Small intestine (tissue), 7 donors: ENCODE measurements around the gene ENPP7. TPM values are rescaled to one million over a fixed set of nuclear protein-coding genes. Genes with fewer than 3 reads are reported as not detected.

Source experiments
- DNase-seq, 2 donors: peaks; one replicate each; pipeline versions ENCODE4 v3.0.0 to v3.0.0-alpha.2; 2013
- FAIRE-seq: peaks from 2 replicates; lab custom pipeline; 2012; peaks lifted over from hg19 to GRCh38; lab: Jason Lieb, UNC
- H3K27ac ChIP-seq, 3 donors: one replicate each; pipeline ENCODE4 v1.5.1; 2013; ENCODE audit warnings: low read length in 2 of 3, mild to moderate bottlenecking in 2 of 3, control low read depth in 1 of 3, inconsistent platforms in 1 of 3, low read depth in 1 of 3, moderate library complexity in 1 of 3
- H3K27me3 ChIP-seq, 3 donors: one replicate each; pipeline ENCODE4 v1.6.1; 2013; ENCODE audit warnings: low read length in 3 of 3, inconsistent platforms in 1 of 3; ENCODE audit not compliant: control insufficient read depth in 3 of 3, insufficient read depth in 3 of 3
- H3K36me3 ChIP-seq, 3 donors: one replicate each; pipeline ENCODE4 v1.6.1; 2013; ENCODE audit warnings: low read length in 3 of 3, inconsistent platforms in 1 of 3, low read depth in 1 of 3, mild to moderate bottlenecking in 1 of 3, moderate library complexity in 1 of 3; ENCODE audit not compliant: control insufficient read depth in 3 of 3, insufficient read depth in 2 of 3
- H3K4me1 ChIP-seq, 3 donors: one replicate each; pipeline ENCODE4 v1.6.1; 2013; ENCODE audit warnings: low read length in 2 of 3, inconsistent platforms in 1 of 3, low read depth in 1 of 3, mild to moderate bottlenecking in 1 of 3, moderate library complexity in 1 of 3; ENCODE audit not compliant: control insufficient read depth in 3 of 3, insufficient read depth in 2 of 3
- H3K4me3 ChIP-seq, 3 donors: one replicate each; pipeline ENCODE4 v1.5.1; 2013; ENCODE audit warnings: low read length in 3 of 3, control low read depth in 1 of 3, inconsistent platforms in 1 of 3, low read depth in 1 of 3, mild to moderate bottlenecking in 1 of 3, moderate library complexity in 1 of 3
- H3K9me3 ChIP-seq, 2 donors: one replicate each; pipeline ENCODE4 v1.6.1; 2013; ENCODE audit warnings: low read depth in 1 of 2, low read length in 1 of 2; ENCODE audit not compliant: control insufficient read depth in 2 of 2, insufficient read depth in 1 of 2
- WGBS, 3 donors: extraction: QIAGEN DNeasy Blood & Tissue Kit; methylation state at CpG; one replicate each; pipeline ENCODE4 v1.1.7; 2013; 5-methylcytosine and 5-hydroxymethylcytosine counted together
- polyA plus RNA-seq, 4 donors: library from polyadenylated mRNA; stranded (reverse) in 3 of 4; unstranded in 1 of 4; fragments of 200-250 nt in 3 of 4; fragments of 120-200 nt in 1 of 4; gene quantifications; one replicate each; pipeline versions ENCODE4 v1.2.1 to v1.2.3, GENCODE V29; 2013
- donor health status: healthy with polysubstance abuse.
- donor health status: control.
- donor health status: control.
- donor health status: Bipolar disorder and iron deficiency.
- donor health status: healthy.

Gene ENPP7
- polyA plus RNA-seq, 4 donors, result 15.3 to 197 (median 116) TPM

DNA sequence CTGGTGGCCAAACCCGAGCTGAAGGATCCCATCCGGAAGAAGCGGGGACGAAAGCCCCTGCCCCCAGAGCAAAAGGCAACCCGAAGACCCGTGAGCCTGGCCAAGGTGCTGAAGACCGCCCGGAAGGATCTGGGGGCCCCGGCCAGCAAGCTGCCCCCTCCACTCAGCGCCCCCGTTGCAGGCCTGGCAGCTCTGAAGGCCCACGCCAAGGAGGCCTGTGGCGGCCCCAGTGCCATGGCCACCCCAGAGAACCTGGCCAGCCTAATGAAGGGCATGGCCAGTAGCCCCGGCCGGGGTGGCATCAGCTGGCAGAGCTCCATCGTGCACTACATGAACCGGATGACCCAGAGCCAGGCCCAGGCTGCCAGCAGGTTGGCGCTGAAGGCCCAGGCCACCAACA lies 53.1 kb downstream of the ENPP7 start:
- peaks cover 3 to 16% (median 12%) of the 10 kb centered on the region in 3 donors for H3K27me3 ChIP-seq
- FAIRE-seq, result no peak
- 88 to 95% (median 94%) methylated on average over 18 of the region's 18 CpGs for WGBS, 3 donors
- H3K27ac ChIP-seq, result no peak overlapping the region
- H3K4me3 ChIP-seq, result no peak overlapping the region
- DNase-seq, result no peak
- H3K36me3 ChIP-seq, result peaks cover 0 to 65% (median 0%) of the 10 kb centered on the region in 3 donors
- H3K9me3 ChIP-seq, result no peaks in the 10 kb centered on the region
- H3K4me1 ChIP-seq, result peaks cover 0 to 19% (median 0%) of the 10 kb centered on the region in 3 donors

GRCh38 chr17:79784353-79785016 lies 53.7 kb downstream of the ENPP7 start:
- FAIRE-seq (no peak), DNase-seq (no peak)
- Histone ChIP-seq H3K4me1 (peaks cover 0 to 13% (median 0%) of the 10 kb centered on the region in 3 donors), H3K36me3 (peaks cover 0 to 65% (median 0%) of the 10 kb centered on the region in 3 donors), H3K27me3 (peaks cover 3 to 18% (median 17%) of the 10 kb centered on the region in 3 donors), H3K27ac (no peak overlapping the region), H3K9me3 (peaks cover 0 to 3% of the 10 kb centered on the region in 2 donors), H3K4me3 (no peak overlapping the region)
- WGBS, 3 donors, result 84 to 94% (median 92%) methylated on average over 27 to 31 of the region's 31 CpGs

GRCh38 chr17:79785017-79785899 lies 54.5 kb downstream of the ENPP7 start:
- no peak for DNase-seq
- FAIRE-seq, result no peak
- H3K36me3 ChIP-seq, result peaks cover 0 to 61% (median 0%) of the 10 kb centered on the region in 3 donors
- no peak overlapping the region for H3K27ac ChIP-seq
- peaks cover 11 to 25% (median 25%) of the 10 kb centered on the region in 3 donors for H3K27me3 ChIP-seq
- peaks cover 0 to 11% (median 2%) of the 10 kb centered on the region in 3 donors for H3K4me1 ChIP-seq
- 93 to 95% (median 94%) methylated on average over 15 to 17 of the region's 17 CpGs for WGBS, 3 donors
- peaks cover 0 to 4% of the 10 kb centered on the region in 2 donors for H3K9me3 ChIP-seq
- no peak overlapping the region for H3K4me3 ChIP-seq

DNA sequence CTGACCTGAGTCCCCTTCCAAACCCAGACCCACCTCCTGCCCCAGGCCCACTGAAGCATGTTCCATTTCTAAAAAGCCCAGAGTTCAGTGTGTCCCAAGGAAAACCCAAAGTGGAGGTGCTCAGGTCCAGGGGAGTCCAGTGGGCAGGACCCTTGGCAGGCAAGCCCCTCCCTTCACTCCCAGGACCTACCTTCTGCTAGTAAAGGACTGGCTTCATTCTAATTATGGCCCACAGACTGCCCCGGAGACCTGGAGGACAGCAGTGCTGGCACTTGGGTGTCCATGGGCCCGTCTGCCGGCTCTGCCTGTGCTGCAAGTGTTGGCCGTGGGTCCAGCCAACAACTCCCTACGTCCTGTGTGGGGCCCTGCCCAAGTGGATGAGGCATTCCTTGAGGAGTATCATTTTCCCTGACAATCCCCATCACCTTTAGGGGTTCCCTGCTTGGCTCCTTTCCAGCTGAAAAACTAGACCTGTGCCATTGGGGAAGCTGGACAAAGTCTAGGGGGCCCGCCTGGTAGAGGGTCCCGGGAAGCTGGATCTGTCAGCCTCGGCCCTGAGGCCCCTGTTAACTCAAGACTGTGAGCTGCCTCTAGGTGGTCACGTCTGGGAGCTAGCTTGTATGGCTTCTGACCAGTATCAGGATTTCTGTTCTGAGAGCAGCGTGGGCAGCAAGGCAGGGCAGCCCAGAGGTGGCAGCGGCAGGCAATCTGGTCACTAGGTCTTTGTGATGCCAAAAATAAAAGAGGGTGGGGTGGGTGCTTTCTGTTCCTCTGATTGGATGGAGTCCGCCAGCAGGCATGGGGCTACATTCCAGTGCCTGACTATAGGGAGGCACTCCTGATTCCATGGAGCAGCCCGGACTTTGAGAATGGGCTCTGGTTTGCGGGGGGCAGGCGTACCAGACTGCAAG lies 55.4 kb downstream of the ENPP7 start:
- peaks cover 0 to 10% (median 2%) of the 10 kb centered on the region in 3 donors for H3K4me1 ChIP-seq
- no peak overlapping the region for H3K27ac ChIP-seq
- H3K4me3 ChIP-seq, result no peak overlapping the region
- H3K27me3 ChIP-seq, result peaks cover 17 to 34% (median 34%) of the 10 kb centered on the region in 3 donors
- H3K9me3 ChIP-seq, result peaks cover 0 to 4% of the 10 kb centered on the region in 2 donors
- peaks cover 0 to 60% (median 0%) of the 10 kb centered on the region in 3 donors for H3K36me3 ChIP-seq
- FAIRE-seq (no peak), DNase-seq (no peak)
- WGBS, 3 donors, result 78 to 89% (median 79%) methylated on average over 15 of the region's 15 CpGs

DNA sequence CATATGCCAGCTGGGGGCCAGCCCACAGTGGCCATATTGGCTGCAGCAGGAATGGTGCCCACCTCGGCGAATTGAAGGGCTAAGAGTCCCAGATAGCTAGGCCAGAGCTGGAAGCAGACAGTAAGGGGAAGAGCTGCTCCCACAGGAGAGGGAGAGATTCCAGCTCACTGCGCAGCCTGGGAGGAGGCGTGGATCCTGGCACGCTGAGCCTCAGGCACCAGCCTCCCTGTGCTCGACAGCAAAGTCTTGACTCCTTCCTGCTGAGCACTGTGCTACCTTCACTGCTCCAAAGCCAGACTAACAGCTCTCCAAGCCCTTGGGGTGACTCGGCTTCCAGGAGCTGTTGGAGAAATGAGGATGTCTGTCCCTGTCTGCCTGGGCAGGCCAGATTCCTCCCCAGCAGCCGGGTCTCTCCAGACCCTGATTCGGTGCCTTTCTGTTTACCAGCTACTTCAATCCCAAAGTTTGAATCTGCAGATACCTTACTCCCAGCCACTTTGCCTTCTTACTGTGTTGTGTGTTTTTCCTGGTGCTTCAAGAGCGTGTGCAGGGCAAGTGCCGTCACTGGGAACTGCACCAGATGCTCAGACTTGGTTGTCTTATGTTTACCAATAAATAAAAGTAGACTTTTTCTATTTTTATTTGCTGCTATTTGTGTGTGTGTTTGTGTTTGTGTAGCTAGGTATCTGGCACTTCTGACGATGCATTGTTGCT lies 56.3 kb downstream of the ENPP7 start:
- FAIRE-seq (no peak), DNase-seq (no peak)
- WGBS, 3 donors, result 73 to 88% (median 78%) methylated on average over 12 of the region's 12 CpGs
- Histone ChIP-seq H3K27me3 (peaks cover 23 to 43% (median 38%) of the 10 kb centered on the region in 3 donors), H3K4me1 (peaks cover 0 to 18% (median 2%) of the 10 kb centered on the region in 3 donors), H3K36me3 (peaks cover 0 to 52% (median 0%) of the 10 kb centered on the region in 3 donors), H3K27ac (no peak overlapping the region), H3K4me3 (no peak overlapping the region), H3K9me3 (peaks cover 0 to 4% of the 10 kb centered on the region in 2 donors)

- DNase-seq (no peak), FAIRE-seq (no peak)
- Histone ChIP-seq H3K4me1 (peaks cover 0 to 27% (median 2%) of the 10 kb centered on the region in 3 donors), H3K27ac (no peak overlapping the region), H3K36me3 (peaks cover 0 to 42% (median 0%) of the 10 kb centered on the region in 3 donors), H3K4me3 (no peak overlapping the region), H3K9me3 (peaks cover 0 to 4% of the 10 kb centered on the region in 2 donors), H3K27me3 (peaks cover 23 to 57% (median 42%) of the 10 kb centered on the region in 3 donors)
- 51 to 77% (median 57%) methylated on average over 5 of the region's 5 CpGs for WGBS, 3 donors
These were observed 57.7 kb downstream of the ENPP7 start for GRCh38 chr17:79788455-79788854.
